Endometrial microvascular endothelial cells (primary cell): ENCODE data around the gene ZNF827. TPM values are rescaled to one million over a fixed set of nuclear protein-coding genes. Genes with fewer than 3 reads are reported as not detected.

Source experiments
- in situ Hi-C: cut with HindIII; loops from 2 replicates; pipeline ENCODE4 v1.10.0; 2017; ENCODE audit warnings: low sequenced_read_pairs, low pct_unique_long_range_greater_than_20kb; ENCODE audit errors: inconsistent ontology term
- total RNA-seq: library from RNA; depleted of rRNA; stranded (reverse); fragments of >200 nt; gene quantifications from one replicate; pipeline ENCODE4 v1.2.3, GENCODE V29; 2015; ENCODE audit errors: inconsistent ontology term

ZNF827 gene
- total RNA-seq, 1 donor from 2014 or later: 48.9 TPM

DNA sequence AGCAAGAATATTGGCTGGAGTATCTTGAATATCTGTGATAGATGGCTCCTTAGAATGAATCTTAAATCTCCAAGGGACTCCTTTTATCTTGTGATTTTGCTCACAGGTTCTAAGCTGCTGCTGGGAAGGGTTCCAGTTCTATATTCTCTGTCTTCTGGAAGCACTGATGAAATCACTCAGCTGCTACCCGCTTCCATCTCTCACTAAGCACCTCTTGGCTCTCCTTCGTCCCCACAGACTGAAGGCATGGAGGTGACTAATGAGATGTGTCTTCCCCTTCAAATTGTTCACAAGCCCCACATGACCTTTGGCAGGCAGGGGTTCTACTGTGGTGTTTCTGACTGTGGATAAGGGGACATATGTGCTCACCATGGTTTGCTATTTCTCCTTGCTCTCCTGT, 182.8 kb downstream of the ZNF827 start:
- in situ Hi-C loops: no loop called here

DNA sequence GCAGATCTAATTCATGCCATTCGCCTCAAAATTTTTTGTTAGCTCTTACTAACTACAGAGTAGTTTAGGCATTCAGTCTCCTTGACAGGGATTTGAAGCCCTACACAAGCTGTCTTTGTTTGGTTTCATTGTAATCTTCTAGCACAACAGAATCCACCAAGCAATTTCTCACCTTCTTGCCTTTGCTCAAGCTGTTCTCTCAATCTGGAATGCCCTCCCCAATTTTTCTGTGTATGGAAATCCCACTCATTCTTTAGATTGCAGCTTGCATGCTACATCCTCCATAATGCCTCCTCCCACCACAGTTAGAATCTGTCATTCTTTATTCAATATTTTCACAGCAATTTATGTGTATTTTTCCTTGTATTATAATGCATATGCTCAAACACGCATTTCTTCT, 195.0 kb downstream of the ZNF827 start:
- in situ Hi-C loops: no loop called here

DNA sequence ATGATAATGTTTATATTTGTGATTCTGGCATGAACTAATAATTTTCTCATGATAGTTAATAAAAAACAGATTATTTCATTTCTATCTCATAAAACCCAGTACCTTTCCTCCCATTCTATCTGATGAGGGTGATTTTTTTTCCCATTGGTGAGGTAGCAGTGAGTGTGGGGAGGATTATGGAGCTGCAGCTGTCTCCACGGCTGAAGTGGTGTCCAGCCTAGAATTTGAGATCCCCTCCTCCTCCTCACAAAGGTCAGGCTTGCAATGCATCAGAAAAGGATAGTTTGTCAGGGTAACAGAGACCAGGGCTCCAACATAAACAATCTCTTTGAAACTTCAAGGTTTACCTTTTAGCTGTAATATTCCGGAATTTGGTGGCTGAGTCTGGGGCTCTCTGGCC, 197.8 kb downstream of the ZNF827 start:
- in situ Hi-C loops: no loop called here

DNA sequence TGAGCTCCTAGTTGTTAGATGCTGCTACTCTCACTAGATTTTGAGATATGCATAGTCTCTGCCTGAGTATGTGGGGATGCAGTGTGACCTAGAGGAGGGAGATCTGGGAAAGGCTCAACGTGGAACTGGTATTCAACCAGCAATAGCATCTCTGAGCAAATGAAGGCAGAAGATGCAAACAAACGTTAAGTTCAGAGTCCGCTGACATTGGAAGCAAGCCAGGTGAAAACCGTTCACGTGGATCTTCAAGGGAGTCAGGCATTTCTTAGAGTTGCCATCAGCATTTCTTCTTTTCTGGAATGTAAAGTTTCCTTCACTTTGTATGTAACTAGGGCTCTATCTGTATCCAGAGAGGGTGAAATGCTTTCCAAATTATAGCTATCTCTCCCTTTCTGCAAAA, 198.8 kb downstream of the ZNF827 start:
- in situ Hi-C loops: no loop called here

DNA sequence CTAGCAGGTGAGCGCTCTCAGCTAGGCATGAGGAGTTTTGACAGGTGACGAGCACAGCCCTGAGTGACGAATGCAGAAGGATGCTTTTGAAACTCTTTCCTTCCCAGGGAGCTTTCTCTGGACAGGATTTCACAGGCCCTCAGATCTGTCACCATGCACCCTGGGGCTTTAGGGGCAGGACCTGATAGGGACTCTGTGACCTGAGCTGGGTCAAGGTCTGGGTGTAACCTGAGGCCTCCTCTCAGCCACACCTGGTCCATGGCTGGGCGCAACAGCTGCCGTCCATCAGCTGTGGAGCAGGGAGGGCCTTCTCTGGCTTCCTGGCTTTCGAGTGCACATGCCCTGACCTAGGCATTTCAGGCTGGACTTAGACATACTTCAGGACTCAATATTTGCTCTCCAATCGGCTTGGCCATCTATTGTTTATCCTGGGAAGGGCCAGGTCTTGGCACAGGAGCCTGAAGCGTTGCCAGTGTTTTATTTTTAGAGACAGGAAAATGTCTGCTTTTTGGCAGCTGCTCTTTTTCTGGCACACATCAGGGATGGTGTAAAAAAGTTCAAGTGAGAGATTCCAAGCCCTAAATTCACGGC, 202.3 kb downstream of the ZNF827 start:
- in situ Hi-C loops: no loop called here

DNA sequence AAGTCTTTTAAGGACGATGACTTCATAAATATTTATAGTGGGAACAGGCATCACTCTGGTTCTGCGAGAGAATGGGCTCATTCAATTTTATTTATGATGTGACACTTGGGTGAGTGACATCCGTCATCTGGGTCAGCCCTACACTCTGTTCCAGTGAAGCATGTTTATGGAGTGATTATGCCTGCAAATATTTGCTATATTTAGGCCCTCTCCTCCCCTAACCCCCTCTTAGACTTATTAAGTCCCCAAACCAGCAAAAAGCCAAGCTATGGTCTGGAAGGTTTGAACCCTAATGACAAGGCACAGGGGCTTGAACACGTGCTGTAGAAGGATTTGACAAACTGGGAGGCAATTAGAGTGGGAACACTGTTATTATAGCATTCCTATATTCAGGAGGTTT, 202.8 kb downstream of the ZNF827 start:
- in situ Hi-C loops: no loop called here

DNA sequence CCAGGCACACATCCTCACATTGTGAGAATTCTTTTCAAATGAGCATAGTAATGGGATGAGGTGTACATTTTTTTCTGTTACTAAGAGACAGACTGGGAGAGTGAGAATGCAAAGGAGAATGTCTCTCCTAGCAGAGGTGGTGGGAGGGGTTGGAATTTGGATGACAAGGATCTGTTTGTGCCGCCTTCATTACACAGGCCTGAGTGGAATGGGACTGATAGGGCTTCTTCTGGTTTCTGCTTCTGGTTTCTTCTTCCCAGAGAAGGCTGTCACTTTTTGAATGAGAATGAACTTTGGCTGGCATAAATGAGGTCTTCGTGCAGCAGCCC, 203.3 kb downstream of the ZNF827 start:
- in situ Hi-C loops: no loop called here

DNA sequence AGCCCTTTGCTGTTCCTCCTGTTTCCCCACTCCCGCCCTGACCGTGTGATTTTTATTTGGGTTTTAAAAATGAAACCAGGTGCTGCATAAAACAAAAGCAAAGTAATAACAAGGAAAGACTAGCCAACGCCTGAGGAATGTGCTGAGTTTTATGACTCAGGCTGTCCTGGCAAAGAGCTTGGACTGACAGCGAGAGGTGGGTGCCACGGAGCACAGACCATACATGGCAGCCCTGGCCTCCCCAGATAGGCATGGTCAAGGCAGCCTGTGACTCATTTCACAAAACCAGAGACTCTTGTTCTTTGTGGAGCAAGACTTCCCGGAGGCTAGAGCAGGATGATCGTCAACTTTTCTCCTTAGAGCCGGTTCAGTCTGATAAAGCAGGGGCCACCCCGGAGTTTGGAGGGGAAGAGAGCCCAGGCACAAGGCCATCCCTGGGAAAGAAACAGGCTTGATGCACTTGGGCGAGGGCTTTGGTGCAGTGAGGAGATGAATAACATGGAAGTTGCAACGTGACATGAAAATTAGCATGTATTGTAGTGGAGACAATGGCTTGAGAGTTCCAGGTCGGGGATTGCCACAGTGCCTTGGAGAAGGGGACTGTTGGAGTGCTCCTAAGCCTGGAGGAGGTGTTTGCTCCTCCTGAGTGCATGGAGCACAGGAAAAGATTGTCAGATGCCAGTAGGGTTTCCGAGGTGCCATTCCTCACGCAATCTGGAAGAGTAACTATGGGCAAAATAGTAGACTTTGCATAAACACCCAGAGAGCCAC, 203.9 kb downstream of the ZNF827 start:
- in situ Hi-C loops: no loop called here

DNA sequence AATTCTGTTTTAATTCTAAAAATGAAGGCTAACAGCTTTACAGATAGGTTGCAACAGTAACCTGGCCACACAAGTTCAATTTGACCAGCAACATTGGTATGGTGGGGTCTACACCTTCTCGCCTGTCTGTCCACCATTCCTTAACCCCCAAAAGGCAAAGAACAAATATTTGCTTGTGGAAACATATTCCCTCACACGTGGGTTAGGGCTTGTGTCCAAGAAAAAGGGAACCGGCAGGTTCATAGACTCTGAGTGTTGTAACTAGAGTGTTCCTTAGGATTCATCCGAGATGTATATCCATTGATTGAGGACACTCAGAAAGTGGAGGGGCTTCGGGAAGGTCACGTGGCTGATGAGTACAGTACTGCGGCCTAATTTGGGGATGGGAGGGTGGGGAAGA, 204.6 kb downstream of the ZNF827 start:
- in situ Hi-C loops: no loop called here

DNA sequence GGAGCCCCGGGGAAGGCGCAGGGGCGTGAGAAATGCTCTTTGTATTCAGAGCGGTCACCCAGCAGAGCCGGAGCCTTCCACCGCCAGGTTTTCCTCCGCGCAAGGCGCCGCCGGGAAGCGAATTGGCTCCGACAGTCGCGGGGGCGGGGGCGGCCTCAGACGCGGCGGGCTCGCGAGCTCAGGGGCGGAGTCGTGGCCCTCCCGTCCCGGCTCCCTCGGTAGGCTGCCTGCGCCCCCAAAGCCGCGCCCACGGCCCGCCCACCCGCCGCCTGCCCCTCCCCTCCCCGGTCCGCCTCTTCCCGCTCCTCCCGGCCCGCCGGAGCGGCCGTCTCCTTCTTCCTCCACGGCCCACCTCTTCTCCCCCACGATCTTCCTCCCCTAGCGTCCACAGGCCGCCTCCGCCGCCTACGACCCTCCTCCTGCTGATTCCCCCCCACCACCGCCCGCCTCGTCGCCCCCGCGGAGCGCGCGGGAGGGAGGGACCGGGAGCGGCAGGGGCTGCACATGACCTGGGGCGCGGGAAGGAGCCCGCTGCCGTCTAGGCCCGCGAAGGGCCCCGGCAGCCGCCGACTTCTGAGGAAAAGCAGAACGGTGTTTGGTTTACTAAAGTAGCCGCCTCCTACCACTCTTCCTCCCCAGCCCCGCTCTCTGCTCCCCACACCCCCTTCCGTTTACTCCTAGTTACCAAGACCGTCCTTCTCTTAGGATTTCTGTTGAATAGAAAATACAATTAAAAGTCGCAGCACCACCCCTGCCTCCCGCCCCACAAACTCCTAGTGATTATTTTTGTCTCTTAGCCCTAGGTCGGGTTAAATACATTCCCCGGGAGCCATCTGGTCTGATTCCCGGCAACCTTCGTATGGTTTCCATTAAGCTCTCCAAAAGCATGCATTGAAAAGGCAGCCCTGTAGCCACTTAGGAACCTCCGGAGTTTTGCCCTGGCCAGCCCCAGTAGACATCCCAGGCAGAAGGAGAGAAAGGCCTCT, 205.4 kb downstream of the ZNF827 start:
- in situ Hi-C loops: no loop called here

DNA sequence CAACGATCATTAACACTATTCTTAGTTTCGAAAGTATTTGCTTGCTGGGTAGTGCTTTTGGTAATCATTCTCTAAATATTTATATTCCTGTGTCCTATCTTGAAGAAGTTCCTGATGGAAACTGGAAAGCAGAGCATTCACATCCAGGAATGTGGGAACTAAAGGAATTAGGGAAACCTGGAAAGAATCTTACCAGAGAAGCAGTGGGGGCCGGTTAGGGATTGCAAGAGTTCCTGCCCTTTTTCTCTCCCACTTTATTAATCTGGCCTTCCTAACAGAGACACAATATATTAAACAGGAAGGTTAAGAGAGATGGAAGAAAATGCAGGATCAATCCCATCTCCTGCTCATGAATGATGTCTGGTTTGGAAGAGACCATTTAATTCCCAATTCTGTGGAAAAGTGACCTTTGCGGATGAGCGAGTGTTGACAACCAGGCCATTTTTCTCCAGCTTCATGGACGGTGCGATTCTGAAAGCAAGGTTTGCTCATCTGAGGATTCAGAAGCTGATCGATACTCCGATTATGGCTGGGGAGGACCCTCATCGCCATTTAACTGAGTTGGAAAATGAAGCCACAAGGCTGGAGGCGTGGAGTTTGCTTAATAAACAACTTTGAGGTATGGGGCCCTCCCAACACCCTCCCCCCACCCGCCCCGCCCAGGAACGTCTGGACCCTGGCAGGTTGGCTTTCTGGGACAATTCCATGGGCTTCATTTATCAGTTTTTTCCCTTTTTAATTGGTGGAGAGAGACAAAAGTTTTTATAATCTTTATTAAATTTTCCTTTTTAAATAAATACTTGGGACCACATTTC, 206.4 kb downstream of the ZNF827 start:
- in situ Hi-C loops: no loop called here

DNA sequence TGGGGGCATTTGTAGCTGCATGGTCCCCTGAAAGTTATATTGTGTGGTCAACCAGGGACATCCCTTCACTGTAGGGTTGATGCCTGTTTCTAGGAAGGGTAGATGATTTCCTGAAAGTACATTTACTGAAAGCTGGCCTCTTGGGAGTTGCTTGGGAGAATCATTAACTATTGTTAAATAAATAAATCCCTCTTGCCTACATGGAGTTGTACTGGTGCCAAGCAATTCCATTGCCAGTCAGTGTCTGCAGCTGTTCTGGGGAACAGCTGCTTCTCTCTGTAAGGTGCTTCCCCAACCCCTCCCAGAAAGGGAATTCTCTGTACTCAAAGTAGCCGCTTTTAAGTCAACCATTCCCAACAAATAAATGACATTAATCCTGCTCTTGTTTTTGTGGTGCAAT, 207.6 kb downstream of the ZNF827 start:
- in situ Hi-C loops: no loop called here

DNA sequence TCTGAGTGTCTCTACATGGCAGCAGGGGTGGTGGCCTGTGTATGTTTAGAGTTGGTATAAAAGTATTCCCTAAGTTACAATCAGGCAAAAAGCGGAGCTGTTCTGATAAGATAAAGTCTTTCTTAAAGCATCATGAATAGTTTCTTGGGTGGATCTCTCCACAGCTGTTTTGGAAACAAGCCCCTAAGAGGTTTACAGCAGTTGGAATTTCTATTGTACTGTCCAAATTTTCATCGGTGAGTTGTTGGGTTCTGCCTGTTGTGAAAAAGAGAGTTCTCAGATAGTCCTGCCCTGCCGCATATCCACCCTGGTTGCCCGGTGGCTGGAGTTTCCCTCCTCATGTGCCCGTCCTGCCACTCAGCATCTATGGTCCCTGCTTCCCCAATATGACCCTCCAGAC, 208.6 kb downstream of the ZNF827 start:
- in situ Hi-C loops: no loop called here

DNA sequence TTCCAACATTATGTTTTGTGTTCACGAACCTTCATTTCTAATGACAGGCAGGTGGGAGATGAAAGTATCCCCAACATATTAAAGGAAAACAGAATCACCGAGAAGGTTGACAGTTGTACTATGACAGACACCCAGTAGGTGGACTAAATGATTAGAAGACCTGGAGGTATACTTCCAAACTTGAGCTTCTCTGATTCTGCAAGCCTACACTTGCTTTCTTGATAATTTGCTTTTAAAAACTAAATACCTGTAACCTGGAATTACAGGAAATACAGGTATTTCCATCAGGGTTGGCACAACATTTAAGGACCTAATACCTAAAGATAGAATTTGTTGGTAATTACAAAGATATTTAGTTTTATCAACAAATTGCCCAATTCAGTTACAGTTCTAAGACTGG, 215.3 kb downstream of the ZNF827 start:
- in situ Hi-C loops: no loop called here

DNA sequence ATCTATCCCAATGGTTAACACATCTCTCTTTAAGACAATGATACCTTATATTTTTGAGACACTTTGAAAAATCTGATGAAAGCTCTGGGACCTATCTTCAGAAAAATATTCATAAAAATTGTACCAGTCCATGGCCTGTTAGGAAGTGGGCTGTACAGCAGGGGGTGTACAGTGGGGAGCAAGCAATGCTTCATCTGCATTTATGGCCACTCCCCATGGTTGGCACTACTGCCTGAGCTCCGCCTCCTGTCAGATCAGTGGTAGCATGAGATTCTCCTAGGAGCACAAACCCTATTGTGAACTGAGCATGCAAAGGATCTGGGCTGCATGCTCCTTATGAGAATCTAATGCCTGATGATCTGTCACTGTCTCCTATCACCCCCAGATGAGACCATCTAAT, 216.1 kb downstream of the ZNF827 start:
- in situ Hi-C loops: no loop called here

DNA sequence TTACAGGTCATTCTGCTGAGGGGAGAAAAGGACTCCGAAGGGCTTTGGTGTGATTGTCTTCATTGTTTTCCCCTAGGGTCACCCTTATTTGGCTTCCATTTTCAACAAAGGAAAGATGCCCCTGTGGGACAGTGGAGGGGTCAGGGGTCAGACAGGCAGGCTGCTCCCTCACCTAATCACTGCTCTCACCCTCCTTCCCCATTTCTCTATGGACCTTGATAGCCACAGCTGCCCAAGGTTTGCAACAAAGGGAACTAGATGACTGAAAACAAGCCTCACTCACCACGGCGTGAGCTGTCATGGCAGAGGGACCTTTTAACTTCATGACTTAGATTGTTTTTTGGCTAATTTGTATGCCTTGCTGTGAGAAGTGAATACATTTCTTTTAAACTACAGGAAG, 218.0 kb downstream of the ZNF827 start:
- in situ Hi-C loops: no loop called here

DNA sequence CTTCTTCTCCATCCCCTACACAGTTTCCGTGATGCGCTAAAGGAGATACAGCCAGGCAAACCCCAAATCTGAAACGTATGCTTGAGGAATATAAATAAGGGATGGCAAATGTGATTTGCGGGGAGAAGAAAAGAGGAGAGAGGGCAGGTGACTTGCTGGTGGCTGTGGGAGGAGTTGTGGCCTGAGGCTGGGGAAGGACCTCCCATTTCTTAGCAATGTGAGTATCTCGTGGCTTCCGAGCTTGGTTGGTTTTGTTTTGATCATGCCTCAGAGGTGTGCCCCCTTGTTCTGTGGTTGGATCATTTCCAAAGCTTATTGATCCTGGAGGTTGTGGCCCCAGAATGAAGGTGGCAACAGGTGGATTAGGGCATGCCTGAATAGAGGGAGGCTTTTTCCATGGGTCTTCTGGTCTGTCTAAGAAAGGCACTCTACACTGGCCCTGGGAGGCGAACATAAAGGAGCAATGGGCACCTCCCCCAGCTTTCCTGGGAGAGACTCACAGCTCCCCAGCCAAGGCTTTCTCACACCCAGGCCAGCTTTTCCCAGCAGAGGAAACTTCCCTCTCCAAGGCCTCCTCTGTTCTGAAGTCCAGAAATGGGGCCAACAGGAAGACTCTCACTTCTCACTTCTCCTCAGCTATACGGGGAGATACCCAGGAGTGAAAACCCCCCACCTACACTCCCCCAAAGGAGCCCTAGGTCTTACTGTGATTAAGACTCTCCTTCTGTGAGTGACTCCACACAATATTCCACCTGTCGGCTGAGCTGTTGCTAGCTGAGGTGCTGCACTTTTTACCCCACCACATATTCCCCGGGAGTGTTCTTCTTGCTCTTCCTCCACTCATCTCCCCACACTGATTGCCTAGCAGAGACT, 218.6 kb downstream of the ZNF827 start:
- in situ Hi-C loops: no loop called here

DNA sequence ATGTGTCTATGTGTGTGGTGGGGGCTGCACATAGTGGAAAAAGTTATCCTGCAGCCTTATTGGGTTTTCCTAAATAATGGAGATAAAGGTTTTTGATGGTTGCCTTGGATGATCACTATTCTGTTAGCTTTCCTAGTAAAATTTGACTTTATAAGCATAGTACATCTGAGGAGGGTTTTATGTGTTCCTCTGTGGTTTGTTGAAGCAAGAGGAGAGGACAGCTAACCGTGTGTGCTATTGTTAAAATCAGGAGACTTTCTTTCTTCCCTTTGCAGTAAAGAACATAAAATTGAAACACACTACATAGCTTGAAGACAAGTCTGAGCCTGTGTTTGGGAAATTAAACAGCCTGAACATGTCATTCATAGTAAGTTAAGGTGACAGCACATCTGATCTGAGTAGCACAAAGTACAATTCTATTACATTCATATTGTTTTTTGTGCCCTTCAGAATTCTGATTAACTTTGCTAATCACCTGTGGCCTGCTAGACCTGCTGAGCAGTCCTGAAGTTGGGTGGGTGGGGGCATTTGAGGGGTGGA, 221.9 kb downstream of the ZNF827 start:
- in situ Hi-C loops: no loop called here
